Pulmonary artery endothelial cell (primary cell): ENCODE measurements around the gene ASRGL1. TPM values are rescaled to one million over a fixed set of nuclear protein-coding genes. Genes with fewer than 3 reads are reported as not detected.
"Not testable (repeated sequence)": the region's sequence is repeated elsewhere in the genome, so short reads cannot be mapped to it uniquely, and the experiment has no call there.

Experiments used
- DNase-seq: peaks from one replicate; pipeline ENCODE4 v3.0.0-alpha.2; 2011; ENCODE audit warnings: low read depth, low spot score
- total RNA-seq: library from RNA; depleted of rRNA; stranded (reverse); fragments of >200 nt; gene quantifications from 2 replicates; pipeline ENCODE4 v1.2.3, GENCODE V29; 2014

The ASRGL1 gene
- 62.6 and 134 TPM in 2 replicates for total RNA-seq

- no peak for DNase-seq
Observed at GRCh38 chr11:62337303-62338181, at the start of gene ASRGL1. TSS of gene ASRGL1 (plus strand) at chr11:62337448. CDS start at chr11:62337978, 530 bp downstream.

- DNase-seq = no peak
Observed at GRCh38 chr11:62295504-62295903, 41.7 kb upstream of the ASRGL1 start.

GRCh38 chr11:62298975-62299374 is 38.3 kb upstream of the ASRGL1 start, which contains the start of gene SCGB1D4:
TSS of gene SCGB1D4 (minus strand) at chr11:62299075. CDS start at chr11:62299010, 65 bp downstream.
- DNase-seq = no peak

- DNase-seq = no peak
Observed at GRCh38 chr11:62306227-62306626, 31.0 kb upstream of the ASRGL1 start.

- no peak for DNase-seq
Observed at GRCh38 chr11:62307950-62308349, 29.3 kb upstream of the ASRGL1 start.

- no peak for DNase-seq
Observed at GRCh38 chr11:62309991-62310390, 27.3 kb upstream of the ASRGL1 start.

- no peak for DNase-seq
Observed at GRCh38 chr11:62315431-62315830, 21.8 kb upstream of the ASRGL1 start.

- DNase-seq = no peak
Observed at GRCh38 chr11:62322524-62322923, 14.7 kb upstream of the ASRGL1 start.

GRCh38 chr11:62324731-62325556 is 12.3 kb upstream of the ASRGL1 start:
- no peak for DNase-seq

- DNase-seq = not testable (repeated sequence)
Observed at GRCh38 chr11:62325781-62326180, 11.5 kb upstream of the ASRGL1 start.

- DNase-seq = not testable (repeated sequence)
Observed at GRCh38 chr11:62326719-62327118, 10.5 kb upstream of the ASRGL1 start.

GRCh38 chr11:62327541-62327940 is 9.7 kb upstream of the ASRGL1 start:
- DNase-seq = not testable (repeated sequence)

- DNase-seq = not testable (repeated sequence)
Observed at GRCh38 chr11:62331264-62331663, 6.0 kb upstream of the ASRGL1 start.

- no peak for DNase-seq
Observed at GRCh38 chr11:62333768-62334167, 3.5 kb upstream of the ASRGL1 start.

- not testable (repeated sequence) for DNase-seq
Observed at GRCh38 chr11:62336949-62337302, 322 bp upstream of the ASRGL1 start.

- no peak for DNase-seq
Observed at GRCh38 chr11:62338218-62338617, 970 bp downstream of the ASRGL1 start.

- DNase-seq = no peak
Observed at GRCh38 chr11:62340269-62340901, 3.1 kb downstream of the ASRGL1 start.

- no peak for DNase-seq
Observed at GRCh38 chr11:62341588-62341987, 4.3 kb downstream of the ASRGL1 start.

GRCh38 chr11:62343646-62344190 is 6.5 kb downstream of the ASRGL1 start:
- not testable (repeated sequence) for DNase-seq

- no peak for DNase-seq
Observed at GRCh38 chr11:62344210-62344609, 7.0 kb downstream of the ASRGL1 start.

GRCh38 chr11:62345861-62346260 is 8.6 kb downstream of the ASRGL1 start:
- DNase-seq = no peak
